GM12874 (cell line): Measurements from ENCODE around the gene ADAMTS5.

Experiments used
- TF ChIP-seq, protein P1 (sequence below): IDR thresholded peaks from 2 replicates; pipeline ENCODE4 v1.5.1; 2011; ENCODE audit warnings: low read depth, mild to moderate bottlenecking, control low read depth, low read length, moderate library complexity; ENCODE audit not compliant: insufficient read depth

Gene ADAMTS5

GRCh38 chr21:26948194-26948593 lies 18.7 kb downstream of the ADAMTS5 start:
- TF ChIP-seq, protein P1, sequence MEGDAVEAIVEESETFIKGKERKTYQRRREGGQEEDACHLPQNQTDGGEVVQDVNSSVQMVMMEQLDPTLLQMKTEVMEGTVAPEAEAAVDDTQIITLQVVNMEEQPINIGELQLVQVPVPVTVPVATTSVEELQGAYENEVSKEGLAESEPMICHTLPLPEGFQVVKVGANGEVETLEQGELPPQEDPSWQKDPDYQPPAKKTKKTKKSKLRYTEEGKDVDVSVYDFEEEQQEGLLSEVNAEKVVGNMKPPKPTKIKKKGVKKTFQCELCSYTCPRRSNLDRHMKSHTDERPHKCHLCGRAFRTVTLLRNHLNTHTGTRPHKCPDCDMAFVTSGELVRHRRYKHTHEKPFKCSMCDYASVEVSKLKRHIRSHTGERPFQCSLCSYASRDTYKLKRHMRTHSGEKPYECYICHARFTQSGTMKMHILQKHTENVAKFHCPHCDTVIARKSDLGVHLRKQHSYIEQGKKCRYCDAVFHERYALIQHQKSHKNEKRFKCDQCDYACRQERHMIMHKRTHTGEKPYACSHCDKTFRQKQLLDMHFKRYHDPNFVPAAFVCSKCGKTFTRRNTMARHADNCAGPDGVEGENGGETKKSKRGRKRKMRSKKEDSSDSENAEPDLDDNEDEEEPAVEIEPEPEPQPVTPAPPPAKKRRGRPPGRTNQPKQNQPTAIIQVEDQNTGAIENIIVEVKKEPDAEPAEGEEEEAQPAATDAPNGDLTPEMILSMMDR, result no peak

- TF ChIP-seq, protein P1, result no peak
Measured at GRCh38 chr21:26946744-26947446, 20.0 kb downstream of the ADAMTS5 start.

DNA sequence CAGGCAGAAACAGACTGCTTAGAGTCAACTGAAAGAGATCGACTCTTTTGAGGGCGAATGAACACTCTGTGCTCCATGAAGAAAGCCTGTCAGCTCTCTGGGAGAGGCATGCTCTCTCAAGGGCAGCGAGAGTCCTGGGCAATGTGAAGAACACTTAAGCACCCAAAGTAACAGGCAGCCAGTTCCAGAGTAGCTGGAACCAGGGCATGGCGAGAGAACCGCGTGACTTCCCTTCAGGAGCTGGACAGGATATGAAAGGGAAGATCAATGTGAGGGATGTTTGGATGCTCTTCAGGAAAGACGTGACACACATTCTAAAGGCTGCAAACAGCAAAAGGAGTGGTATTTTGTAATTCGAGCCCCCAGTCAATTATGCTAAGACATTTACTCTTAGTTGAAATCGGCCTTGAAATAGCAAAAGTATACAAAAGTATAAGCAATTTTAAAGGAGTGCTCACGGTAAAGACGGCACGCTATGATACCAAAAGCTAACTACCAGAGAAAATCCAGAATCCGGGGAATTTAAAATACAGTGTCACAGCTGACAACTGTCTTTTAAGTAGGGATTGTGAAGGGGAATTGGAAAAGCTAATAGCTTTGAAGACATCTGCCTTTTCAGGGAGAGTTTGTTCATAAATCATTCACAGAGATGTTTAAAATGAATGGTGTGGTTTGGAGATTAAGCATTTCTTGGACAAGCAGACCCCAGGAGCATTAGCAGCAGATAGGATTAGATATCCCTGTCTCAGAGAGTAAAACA lies 20.8 kb downstream of the ADAMTS5 start:
- TF ChIP-seq, protein P1, result no peak

GRCh38 chr21:26943921-26944320 lies 23.0 kb downstream of the ADAMTS5 start:
- TF ChIP-seq, protein P1, result no peak

GRCh38 chr21:26941421-26941820 lies 25.5 kb downstream of the ADAMTS5 start:
- TF ChIP-seq, protein P1, result no peak

- TF ChIP-seq, protein P1, result no peak
Measured at GRCh38 chr21:26939601-26940111, 27.2 kb downstream of the ADAMTS5 start.

DNA sequence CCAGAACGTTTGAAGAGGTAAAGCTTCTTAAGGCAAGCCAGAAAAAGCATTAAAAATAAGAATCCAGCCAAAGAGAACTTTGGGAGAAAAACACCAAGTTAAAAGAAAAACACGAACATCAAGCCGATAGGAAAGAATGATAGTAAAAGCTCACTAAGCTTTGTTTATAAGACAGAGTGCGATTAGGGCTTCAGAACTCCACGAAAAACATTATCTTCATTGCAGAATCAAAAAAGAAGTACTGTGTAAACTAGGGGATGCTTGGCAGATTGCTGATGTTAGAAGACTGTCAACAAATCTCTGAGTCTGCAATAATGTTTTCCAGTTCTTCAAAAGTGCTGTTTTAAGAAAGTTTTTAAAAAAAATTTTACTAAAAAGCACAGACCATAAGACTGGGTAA lies 30.2 kb downstream of the ADAMTS5 start:
- TF ChIP-seq, protein P1, result no peak
